Keratinocyte (primary cell): Measurements from ENCODE around the gene NAALADL1. TPM values are rescaled to one million over a fixed set of nuclear protein-coding genes. Genes with fewer than 3 reads are reported as not detected.

Experiments used
- DNase-seq: peaks from one replicate; pipeline ENCODE4 v3.0.0-alpha.2; 2011; ENCODE audit warnings: low read depth, missing footprints, low spot score
- FAIRE-seq: peaks from 2 replicates; lab custom pipeline; 2011; peaks lifted over from hg19 to GRCh38; lab: Jason Lieb, UNC
- H2AFZ ChIP-seq: 2 replicates; pipeline ENCODE4 v1.6.0; 2012; ENCODE audit warnings: low read length, control low read depth, inconsistent platforms; ENCODE audit not compliant: control insufficient read depth
- H3K27ac ChIP-seq: 2 replicates; pipeline ENCODE4 v1.5.1; 2011; ENCODE audit warnings: low read length; ENCODE audit not compliant: control insufficient read depth, insufficient read depth
- H3K27me3 ChIP-seq: 3 replicates; pipeline ENCODE4 v1.6.0; 2011; ENCODE audit warnings: low read length; ENCODE audit not compliant: control insufficient read depth, insufficient read depth; ENCODE audit errors: extremely low read depth
- H3K36me3 ChIP-seq, 2 experiments: 2 replicates in 1 of 2; 3 replicates in 1 of 2; pipeline ENCODE4 v1.5.1; 2011; ENCODE audit warnings: low read length in 2 of 2, mild to moderate bottlenecking in 1 of 2; ENCODE audit not compliant: control insufficient read depth in 2 of 2, insufficient read depth in 2 of 2; ENCODE audit errors: extremely low read depth in 1 of 2
- H3K4me1 ChIP-seq: 3 replicates; pipeline ENCODE4 v1.5.1; 2011; ENCODE audit warnings: low read length; ENCODE audit not compliant: control insufficient read depth, insufficient read depth; ENCODE audit errors: extremely low read depth
- H3K4me2 ChIP-seq: 3 replicates; pipeline ENCODE4 v1.6.0; 2011; ENCODE audit warnings: low read depth, low read length; ENCODE audit not compliant: control insufficient read depth, insufficient read depth; ENCODE audit errors: extremely low read depth
- H3K4me3 ChIP-seq, 3 experiments: fragments of 200-600 bp in 1 of 3; sonication (generic) in 1 of 3; 2 replicates in 2 of 3; 3 replicates in 1 of 3; pipeline ENCODE4 v1.5.1; 2011 to 2016; ENCODE audit warnings: low read length in 3 of 3, mild to moderate bottlenecking in 3 of 3, control low read depth in 2 of 3, inconsistent platforms in 1 of 3, low read depth in 1 of 3, mixed read lengths in 1 of 3, mixed run types in 1 of 3, moderate library complexity in 1 of 3; ENCODE audit not compliant: control insufficient read depth in 2 of 3, insufficient read depth in 2 of 3; ENCODE audit errors: extremely low read depth in 1 of 3
- H3K79me2 ChIP-seq: 2 replicates; pipeline ENCODE4 v1.6.0; 2012; ENCODE audit warnings: low read length; ENCODE audit not compliant: control insufficient read depth, insufficient read depth
- H3K9ac ChIP-seq: 3 replicates; pipeline ENCODE4 v1.6.0; 2011; ENCODE audit warnings: low read length; ENCODE audit not compliant: control insufficient read depth, insufficient read depth; ENCODE audit errors: extremely low read depth
- H3K9me1 ChIP-seq: 3 replicates; pipeline ENCODE4 v1.6.0; 2011; ENCODE audit warnings: low read length; ENCODE audit not compliant: control insufficient read depth, insufficient read depth; ENCODE audit errors: extremely low read depth
- H3K9me3 ChIP-seq: 2 replicates; pipeline ENCODE4 v1.5.1; 2012; ENCODE audit warnings: low read depth, low read length; ENCODE audit not compliant: control insufficient read depth
- H4K20me1 ChIP-seq: 3 replicates; pipeline ENCODE4 v1.6.0; 2011; ENCODE audit warnings: low read length; ENCODE audit not compliant: control insufficient read depth, insufficient read depth; ENCODE audit errors: extremely low read depth
- EZH2 ChIP-seq: IDR thresholded peaks from one replicate; pipeline ENCODE4 v1.6.1; 2012; ENCODE audit warnings: inconsistent platforms, mild to moderate bottlenecking, low read length, moderate library complexity
- dilution Hi-C: fragments of 300-500 bp; cut with MboI; formaldehyde crosslinking; loops from one replicate; pipeline ENCODE4 v1.7.0; 2020; ENCODE audit warnings: low sequenced_read_pairs; ENCODE audit not compliant: extremely low pct_ligation_motif_present
- polyA plus RNA-seq, 5 experiments: library from polyadenylated mRNA; depleted of rRNA in 3 of 5; stranded (reverse) in 3 of 5; stranded (forward) in 1 of 5; unstranded in 1 of 5; fragments of >200 nt; gene quantifications; 1 replicate in 1 of 5; 2 replicates in 3 of 5; 3 replicates in 1 of 5; pipeline versions ENCODE4 v1.2.1 to v1.2.3, GENCODE V29; 2011 to 2012; ENCODE audit warnings: missing spikeins in 2 of 5, low read depth in 1 of 5, low replicate concordance in 1 of 5
- TF ChIP-seq, protein P1 (sequence below), 3 experiments: IDR thresholded peaks in 1 of 3; conservative IDR thresholded peaks in 1 of 3; optimal IDR thresholded peaks in 1 of 3; 2 replicates in 2 of 3; 3 replicates in 1 of 3; pipeline versions ENCODE3 to v1.5.1; 2011; ENCODE audit warnings: low read length in 3 of 3, mild to moderate bottlenecking in 3 of 3, moderate library complexity in 2 of 3, control low read depth in 1 of 3, inconsistent platforms in 1 of 3; ENCODE audit not compliant: insufficient read depth in 2 of 3; ENCODE audit errors: extremely low read depth in 1 of 3

Gene NAALADL1
- polyA plus RNA-seq, 1 donor (not counting 4 experiments of a cell fraction or from before 2014, with no cell fraction given), result 2.3 TPM

DNA sequence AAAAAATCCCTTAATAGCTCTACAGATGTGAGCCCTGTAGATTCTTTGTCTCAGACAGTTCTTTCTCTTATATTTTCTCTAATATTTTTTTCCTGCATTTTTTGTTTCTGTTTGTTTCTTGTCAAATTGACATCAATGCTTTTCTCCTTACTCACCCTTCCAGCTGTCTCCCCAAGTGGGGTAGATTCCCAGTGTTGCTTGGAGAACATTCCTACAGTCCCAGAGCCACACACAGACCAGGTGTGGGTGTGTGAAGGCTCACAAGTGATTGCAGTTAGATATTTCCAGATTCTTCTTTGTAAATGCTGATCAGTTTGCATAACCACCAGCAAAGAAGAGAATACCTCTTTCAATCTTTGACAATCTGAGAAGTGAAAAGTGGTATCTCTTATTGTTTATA lies 45.1 kb upstream of the NAALADL1 start:
- no peak for DNase-seq
- dilution Hi-C loops, result no loop called here
- Histone ChIP-seq H3K4me3 (no peak overlapping the region), H3K4me2 (no peak overlapping the region), H3K9me3 (no peaks in the 10 kb centered on the region), H3K9me1 (no peaks in the 10 kb centered on the region), H4K20me1 (no peaks in the 10 kb centered on the region), H3K4me1 (no peaks in the 10 kb centered on the region), H3K79me2 (peaks cover 2% of the 10 kb centered on the region), H3K9ac (no peak overlapping the region), H3K27me3 (no peaks in the 10 kb centered on the region), H3K36me3 (peaks cover 8 to 10% of the 10 kb centered on the region in 2 experiments), H2AFZ (no peak overlapping the region), H3K27ac (no peak overlapping the region)
- TF ChIP-seq, protein P1, sequence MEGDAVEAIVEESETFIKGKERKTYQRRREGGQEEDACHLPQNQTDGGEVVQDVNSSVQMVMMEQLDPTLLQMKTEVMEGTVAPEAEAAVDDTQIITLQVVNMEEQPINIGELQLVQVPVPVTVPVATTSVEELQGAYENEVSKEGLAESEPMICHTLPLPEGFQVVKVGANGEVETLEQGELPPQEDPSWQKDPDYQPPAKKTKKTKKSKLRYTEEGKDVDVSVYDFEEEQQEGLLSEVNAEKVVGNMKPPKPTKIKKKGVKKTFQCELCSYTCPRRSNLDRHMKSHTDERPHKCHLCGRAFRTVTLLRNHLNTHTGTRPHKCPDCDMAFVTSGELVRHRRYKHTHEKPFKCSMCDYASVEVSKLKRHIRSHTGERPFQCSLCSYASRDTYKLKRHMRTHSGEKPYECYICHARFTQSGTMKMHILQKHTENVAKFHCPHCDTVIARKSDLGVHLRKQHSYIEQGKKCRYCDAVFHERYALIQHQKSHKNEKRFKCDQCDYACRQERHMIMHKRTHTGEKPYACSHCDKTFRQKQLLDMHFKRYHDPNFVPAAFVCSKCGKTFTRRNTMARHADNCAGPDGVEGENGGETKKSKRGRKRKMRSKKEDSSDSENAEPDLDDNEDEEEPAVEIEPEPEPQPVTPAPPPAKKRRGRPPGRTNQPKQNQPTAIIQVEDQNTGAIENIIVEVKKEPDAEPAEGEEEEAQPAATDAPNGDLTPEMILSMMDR (optimal IDR thresholded peaks at IDR 0.05 in 1 of 3, IDR thresholded peaks at IDR 0.05 in 1 of 3, conservative IDR thresholded peaks at IDR 0.05 in 1 of 3; ENCODE audit: extremely low read depth in 1 of 3, insufficient read depth in 2 of 3, low read length in 3 of 3), result no peak
- TF ChIP-seq EZH2, result no peak
- no peak for FAIRE-seq

DNA sequence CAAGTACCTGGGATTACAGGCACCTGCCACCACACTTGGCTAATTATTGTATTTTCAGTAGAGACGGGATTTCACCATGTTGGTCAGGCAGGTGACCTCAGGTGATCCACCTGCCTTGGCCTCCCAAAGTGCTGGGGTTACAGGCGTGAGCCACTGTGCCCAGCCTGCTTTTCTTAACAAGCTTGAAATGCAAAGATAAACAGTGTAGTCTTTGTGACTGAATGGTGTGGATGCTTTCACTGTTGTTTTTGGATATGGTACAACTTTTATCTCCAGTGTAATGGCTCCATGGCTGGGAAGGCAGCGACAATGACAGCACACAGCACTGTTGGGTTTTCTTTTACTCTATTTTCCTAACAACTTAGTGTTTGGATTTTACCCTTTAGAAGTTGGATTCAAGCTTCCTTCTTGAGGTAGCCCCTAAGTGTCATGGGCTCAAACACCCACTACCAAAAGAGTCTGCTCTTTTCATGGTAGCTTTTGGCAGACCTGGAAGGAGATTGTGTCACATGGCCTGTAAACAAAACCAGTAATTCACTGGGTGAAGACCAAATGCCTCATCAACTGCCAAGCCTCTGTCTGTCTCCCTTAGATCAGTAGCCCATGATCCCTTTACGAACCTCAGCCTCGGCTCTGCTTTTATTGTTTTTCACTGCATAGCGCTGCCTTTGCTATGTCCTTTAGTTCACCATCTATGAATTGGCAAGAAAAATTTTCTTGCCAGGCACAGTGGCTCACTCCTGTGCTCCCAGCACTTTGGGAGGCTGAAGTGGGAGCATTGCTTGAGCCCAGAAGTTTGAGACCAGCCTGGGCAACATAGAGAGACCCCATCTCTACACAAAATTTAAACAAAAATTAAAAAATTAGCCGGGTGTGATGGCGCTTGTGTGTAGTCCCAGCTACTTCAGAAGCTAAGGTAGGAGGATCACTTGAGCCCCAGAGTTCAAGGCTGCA lies 44.1 kb upstream of the NAALADL1 start:
- TF ChIP-seq, protein P1 (optimal IDR thresholded peaks at IDR 0.05 in 1 of 3, IDR thresholded peaks at IDR 0.05 in 1 of 3, conservative IDR thresholded peaks at IDR 0.05 in 1 of 3; ENCODE audit: extremely low read depth in 1 of 3, insufficient read depth in 2 of 3, low read length in 3 of 3), result no peak
- TF ChIP-seq EZH2, result no peak
- Histone ChIP-seq H3K36me3 (peaks cover 6 to 10% of the 10 kb centered on the region in 2 experiments), H2AFZ (no peak overlapping the region), H3K9ac (no peak overlapping the region), H3K27ac (no peak overlapping the region), H3K4me2 (no peak overlapping the region), H3K79me2 (peaks cover 7% of the 10 kb centered on the region), H3K9me3 (no peaks in the 10 kb centered on the region), H3K27me3 (no peaks in the 10 kb centered on the region), H3K4me1 (no peaks in the 10 kb centered on the region), H4K20me1 (no peaks in the 10 kb centered on the region), H3K9me1 (no peaks in the 10 kb centered on the region), H3K4me3 (no peak overlapping the region)
- DNase-seq (no peak), FAIRE-seq (no peak)
- dilution Hi-C loops, result no loop called here
